LNCAP (cell line): ENCODE data around the gene TPO.

ENCODE experiments used
- CTCF ChIP-seq: fragments of 450-650 bp; IDR thresholded peaks from 2 replicates; pipeline ENCODE4 v1.5.1; 2017; ENCODE audit warnings: mild to moderate bottlenecking

The TPO gene

GRCh38 chr2:1501991-1502390 lies 88.7 kb downstream of the TPO start:
- TF ChIP-seq CTCF, result no peak

- TF ChIP-seq CTCF, result no peak
These were observed 89.6 kb downstream of the TPO start for GRCh38 chr2:1502891-1503304.

DNA sequence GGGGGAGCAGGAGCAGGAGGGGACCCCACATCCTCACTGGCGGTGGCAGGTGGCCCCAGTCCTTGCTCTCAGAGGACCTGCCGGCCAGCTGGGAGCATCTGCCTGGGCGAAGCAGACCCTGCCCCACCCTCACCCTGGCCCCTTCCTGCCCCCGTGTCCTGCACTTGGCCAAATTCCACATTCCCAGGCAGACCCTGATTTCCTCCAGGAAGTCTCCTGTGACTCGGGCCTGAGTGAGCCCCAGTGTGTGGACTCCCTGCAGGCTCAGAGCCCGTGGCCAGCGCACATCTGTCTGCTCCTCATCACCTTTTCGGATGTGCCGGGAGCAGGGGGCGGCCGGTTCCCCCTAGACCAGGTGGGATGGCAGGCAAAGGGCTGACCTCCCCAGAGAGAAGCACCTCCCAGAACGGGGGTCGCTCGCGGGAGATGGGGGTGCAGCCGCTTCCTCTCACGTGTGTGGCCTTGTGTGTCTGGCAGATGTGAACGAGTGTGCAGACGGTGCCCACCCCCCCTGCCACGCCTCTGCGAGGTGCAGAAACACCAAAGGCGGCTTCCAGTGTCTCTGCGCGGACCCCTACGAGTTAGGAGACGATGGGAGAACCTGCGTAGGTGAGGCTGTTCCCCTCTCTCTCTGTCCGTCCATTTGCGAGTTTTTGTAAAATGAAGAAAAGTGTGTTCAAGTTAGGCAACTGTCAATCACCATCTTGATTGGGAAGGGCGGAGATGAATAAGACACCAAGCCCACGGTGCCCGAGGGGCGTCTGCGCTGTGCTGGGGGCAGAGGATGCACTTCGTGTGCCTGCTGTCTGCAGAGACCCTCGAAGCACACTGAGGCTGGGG lies 90.4 kb downstream of the TPO start:
- TF ChIP-seq CTCF, result no peak

DNA sequence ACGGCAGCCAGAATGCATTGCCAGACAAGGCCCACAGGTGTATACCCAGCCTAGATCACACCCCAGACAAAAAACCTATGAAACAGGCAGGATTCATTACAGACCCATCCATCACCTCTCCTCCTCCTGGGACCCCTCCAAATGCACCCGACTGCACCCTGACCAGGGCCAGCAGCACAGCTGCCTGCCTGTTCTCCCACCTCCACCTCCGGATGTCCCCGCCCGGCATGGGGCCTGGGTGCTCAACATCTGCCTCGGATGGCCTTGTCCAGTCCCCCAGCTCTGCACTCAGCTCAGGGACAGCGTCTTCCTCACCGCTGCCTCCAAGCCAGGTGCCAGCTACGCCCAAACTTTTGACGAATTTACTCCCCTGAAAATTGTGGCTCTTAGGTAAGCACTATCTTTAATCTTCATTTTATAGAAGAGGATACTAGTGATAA lies 91.1 kb downstream of the TPO start:
- no peak for TF ChIP-seq CTCF

GRCh38 chr2:1505031-1505441 lies 91.8 kb downstream of the TPO start:
- TF ChIP-seq CTCF, result no peak

- no peak for TF ChIP-seq CTCF
These were observed 96.2 kb downstream of the TPO start for GRCh38 chr2:1509271-1510065.

DNA sequence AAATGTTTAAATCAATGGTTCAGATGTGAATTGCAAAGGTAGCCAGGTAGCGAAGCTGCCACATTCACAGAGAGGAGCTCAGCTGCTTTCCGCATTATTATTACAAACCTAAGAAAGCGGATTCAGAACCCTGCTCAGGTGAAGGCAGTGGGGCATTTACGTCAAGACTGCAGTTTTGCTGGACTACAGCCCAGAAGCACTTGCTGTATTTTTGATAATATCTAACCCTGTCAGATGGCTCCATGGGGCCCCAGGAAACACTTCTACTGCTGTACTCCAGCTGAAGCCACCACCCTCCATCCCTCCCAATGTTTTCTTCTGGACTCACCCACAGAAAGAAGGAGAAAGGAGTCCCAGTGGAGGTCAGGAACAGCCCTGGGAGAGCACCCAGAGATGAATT lies 96.9 kb downstream of the TPO start:
- no peak for TF ChIP-seq CTCF
